ENCODE measurements around the gene MUC2.
A peak's percentile ranks its signal among the peaks of the same experiment; 100 is the strongest.

The MUC2 gene

GRCh38 chr11:1032310-1032891 lies 42.3 kb upstream of the MUC2 start:
- Histone ChIP-seq H4K91ac (ENCODE audit: low read depth, low read length) (no peak overlapping the region), H2BK12ac (ENCODE audit: low read length) (no peak overlapping the region), H2BK120ac (ENCODE audit: insufficient read depth, low read length, poor library complexity) (no peak overlapping the region), H3K36me3 (ENCODE audit: control insufficient read depth in 1 of 2, insufficient read depth in 2 of 2, low read length in 2 of 2) (no peaks in the 10 kb centered on the region), H2AK5ac (ENCODE audit: low read length) (no peak overlapping the region), H3K18ac (ENCODE audit: low read length) (no peak overlapping the region), H3K9ac (ENCODE audit: low read length) (no peak overlapping the region), H2AFZ (ENCODE audit: insufficient read depth, low read length, poor library complexity) (no peak overlapping the region), H3K4me3 (ENCODE audit: low read depth, low read length) (peak overlapping the region; percentile 33), H4K12ac (ENCODE audit: low read depth, low read length) (no peak overlapping the region), H3K4ac (ENCODE audit: low read depth, low read length) (no peak overlapping the region), H3K27ac (ENCODE audit: low read depth, low read length) (no peak overlapping the region), H2BK5ac (ENCODE audit: low read depth, low read length, poor library complexity) (no peak overlapping the region), H3K4me1 (ENCODE audit: control insufficient read depth in 1 of 2, insufficient read depth in 2 of 2, low read length in 2 of 2) (no peaks in the 10 kb centered on the region), H4K8ac (ENCODE audit: low read depth, low read length) (no peak overlapping the region), H3K27me3 (ENCODE audit: insufficient read depth, low read length) (no peaks in the 10 kb centered on the region), H3K14ac (ENCODE audit: low read length) (no peak overlapping the region), H3K4me2 (ENCODE audit: low read length) (no peak overlapping the region), H3K79me2 (ENCODE audit: control insufficient read depth, insufficient read depth, low read length, poor library complexity) (no peaks in the 10 kb centered on the region), H3K9me3 (ENCODE audit: insufficient read depth, low read depth, low read length) (peaks cover 11% of the 10 kb centered on the region), H3K79me1 (ENCODE audit: low read length) (no peaks in the 10 kb centered on the region), H3K23ac (ENCODE audit: low read length) (no peak overlapping the region)
- DNase-seq, result no peak
- WGBS (ENCODE audit: extremely low coverage, insufficient coverage, insufficient read length), result no CpG with 5 or more reads among the region's 12 CpGs

- Histone ChIP-seq H4K91ac (ENCODE audit: low read depth, low read length) (no peak overlapping the region), H3K18ac (ENCODE audit: low read length) (no peak overlapping the region), H4K12ac (ENCODE audit: low read depth, low read length) (no peak overlapping the region), H2BK5ac (ENCODE audit: low read depth, low read length, poor library complexity) (no peak overlapping the region), H3K4me2 (ENCODE audit: low read length) (no peak overlapping the region), H3K27ac (ENCODE audit: low read depth, low read length) (no peak overlapping the region), H3K9ac (ENCODE audit: low read length) (no peak overlapping the region), H2AFZ (ENCODE audit: insufficient read depth, low read length, poor library complexity) (no peak overlapping the region), H3K4me3 (ENCODE audit: low read depth, low read length) (no peak overlapping the region), H3K23ac (ENCODE audit: low read length) (no peak overlapping the region), H4K8ac (ENCODE audit: low read depth, low read length) (no peak overlapping the region), H3K4ac (ENCODE audit: low read depth, low read length) (no peak overlapping the region), H3K36me3 (ENCODE audit: control insufficient read depth in 1 of 2, insufficient read depth in 2 of 2, low read length in 2 of 2) (no peaks in the 10 kb centered on the region), H3K4me1 (ENCODE audit: control insufficient read depth in 1 of 2, insufficient read depth in 2 of 2, low read length in 2 of 2) (no peaks in the 10 kb centered on the region), H2BK120ac (ENCODE audit: insufficient read depth, low read length, poor library complexity) (no peak overlapping the region), H3K9me3 (ENCODE audit: insufficient read depth, low read depth, low read length) (peaks cover 11% of the 10 kb centered on the region), H3K27me3 (ENCODE audit: insufficient read depth, low read length) (no peaks in the 10 kb centered on the region), H2BK12ac (ENCODE audit: low read length) (no peak overlapping the region), H3K79me1 (ENCODE audit: low read length) (no peaks in the 10 kb centered on the region), H3K14ac (ENCODE audit: low read length) (no peak overlapping the region), H2AK5ac (ENCODE audit: low read length) (no peak overlapping the region), H3K79me2 (ENCODE audit: control insufficient read depth, insufficient read depth, low read length, poor library complexity) (no peaks in the 10 kb centered on the region)
- DNase-seq, result no peak
- no CpG with 5 or more reads among the region's 38 CpGs for WGBS (ENCODE audit: extremely low coverage, insufficient coverage, insufficient read length)
Measured at GRCh38 chr11:1033016-1033798, 41.5 kb upstream of the MUC2 start.

GRCh38 chr11:1034001-1034400 lies 40.7 kb upstream of the MUC2 start:
- Histone ChIP-seq H2BK5ac (ENCODE audit: low read depth, low read length, poor library complexity) (no peak overlapping the region), H3K14ac (ENCODE audit: low read length) (no peak overlapping the region), H2AFZ (ENCODE audit: insufficient read depth, low read length, poor library complexity) (no peak overlapping the region), H3K9ac (ENCODE audit: low read length) (no peak overlapping the region), H2BK12ac (ENCODE audit: low read length) (no peak overlapping the region), H4K91ac (ENCODE audit: low read depth, low read length) (no peak overlapping the region), H4K12ac (ENCODE audit: low read depth, low read length) (no peak overlapping the region), H2BK120ac (ENCODE audit: insufficient read depth, low read length, poor library complexity) (no peak overlapping the region), H3K4ac (ENCODE audit: low read depth, low read length) (no peak overlapping the region), H3K23ac (ENCODE audit: low read length) (no peak overlapping the region), H3K27me3 (ENCODE audit: insufficient read depth, low read length) (no peaks in the 10 kb centered on the region), H2AK5ac (ENCODE audit: low read length) (no peak overlapping the region), H3K36me3 (ENCODE audit: control insufficient read depth in 1 of 2, insufficient read depth in 2 of 2, low read length in 2 of 2) (no peaks in the 10 kb centered on the region), H3K79me2 (ENCODE audit: control insufficient read depth, insufficient read depth, low read length, poor library complexity) (no peaks in the 10 kb centered on the region), H3K9me3 (ENCODE audit: insufficient read depth, low read depth, low read length) (peaks cover 12% of the 10 kb centered on the region), H4K8ac (ENCODE audit: low read depth, low read length) (no peak overlapping the region), H3K79me1 (ENCODE audit: low read length) (no peaks in the 10 kb centered on the region), H3K4me1 (ENCODE audit: control insufficient read depth in 1 of 2, insufficient read depth in 2 of 2, low read length in 2 of 2) (no peaks in the 10 kb centered on the region), H3K4me3 (ENCODE audit: low read depth, low read length) (no peak overlapping the region), H3K18ac (ENCODE audit: low read length) (no peak overlapping the region), H3K4me2 (ENCODE audit: low read length) (no peak overlapping the region), H3K27ac (ENCODE audit: low read depth, low read length) (no peak overlapping the region)
- no peak for DNase-seq
- WGBS (ENCODE audit: extremely low coverage, insufficient coverage, insufficient read length), result no CpG with 5 or more reads among the region's 8 CpGs

GRCh38 chr11:1034456-1035295 lies 40.0 kb upstream of the MUC2 start:
- Histone ChIP-seq H2AK5ac (ENCODE audit: low read length) (no peak overlapping the region), H3K9ac (ENCODE audit: low read length) (no peak overlapping the region), H3K36me3 (ENCODE audit: control insufficient read depth in 1 of 2, insufficient read depth in 2 of 2, low read length in 2 of 2) (no peaks in the 10 kb centered on the region), H3K4me1 (ENCODE audit: control insufficient read depth in 1 of 2, insufficient read depth in 2 of 2, low read length in 2 of 2) (no peaks in the 10 kb centered on the region), H4K91ac (ENCODE audit: low read depth, low read length) (no peak overlapping the region), H3K27me3 (ENCODE audit: insufficient read depth, low read length) (no peaks in the 10 kb centered on the region), H3K27ac (ENCODE audit: low read depth, low read length) (no peak overlapping the region), H2BK12ac (ENCODE audit: low read length) (no peak overlapping the region), H4K12ac (ENCODE audit: low read depth, low read length) (no peak overlapping the region), H4K8ac (ENCODE audit: low read depth, low read length) (no peak overlapping the region), H3K9me3 (ENCODE audit: insufficient read depth, low read depth, low read length) (peaks cover 13% of the 10 kb centered on the region), H3K4me2 (ENCODE audit: low read length) (no peak overlapping the region), H2BK120ac (ENCODE audit: insufficient read depth, low read length, poor library complexity) (no peak overlapping the region), H3K79me2 (ENCODE audit: control insufficient read depth, insufficient read depth, low read length, poor library complexity) (no peaks in the 10 kb centered on the region), H3K79me1 (ENCODE audit: low read length) (no peaks in the 10 kb centered on the region), H2BK5ac (ENCODE audit: low read depth, low read length, poor library complexity) (no peak overlapping the region), H3K23ac (ENCODE audit: low read length) (no peak overlapping the region), H3K4ac (ENCODE audit: low read depth, low read length) (no peak overlapping the region), H3K18ac (ENCODE audit: low read length) (no peak overlapping the region), H3K14ac (ENCODE audit: low read length) (no peak overlapping the region), H3K4me3 (ENCODE audit: low read depth, low read length) (no peak overlapping the region), H2AFZ (ENCODE audit: insufficient read depth, low read length, poor library complexity) (no peak overlapping the region)
- WGBS (ENCODE audit: extremely low coverage, insufficient coverage, insufficient read length), result no CpG with 5 or more reads among the region's 39 CpGs
- DNase-seq, result no peak
